Cortex of kidney (tissue), 1 donor: ENCODE measurements around the gene C2orf76.
"Not testable (repeated sequence)": the region's sequence is repeated elsewhere in the genome, so short reads cannot be mapped to it uniquely, and the experiment has no call there.

Experiments
- DNase-seq: peaks from one replicate; lab custom pipeline; 2025; lab: John Stamatoyannopoulos, UW

C2orf76 gene

GRCh38 chr2:119377294-119377992 is 10.8 kb upstream of the C2orf76 start:
- DNase-seq, result no peak

GRCh38 chr2:119376810-119377209 is 10.2 kb upstream of the C2orf76 start:
- no peak for DNase-seq

- not testable (repeated sequence) for DNase-seq
Observed at GRCh38 chr2:119376406-119376805, 9.8 kb upstream of the C2orf76 start.

DNA sequence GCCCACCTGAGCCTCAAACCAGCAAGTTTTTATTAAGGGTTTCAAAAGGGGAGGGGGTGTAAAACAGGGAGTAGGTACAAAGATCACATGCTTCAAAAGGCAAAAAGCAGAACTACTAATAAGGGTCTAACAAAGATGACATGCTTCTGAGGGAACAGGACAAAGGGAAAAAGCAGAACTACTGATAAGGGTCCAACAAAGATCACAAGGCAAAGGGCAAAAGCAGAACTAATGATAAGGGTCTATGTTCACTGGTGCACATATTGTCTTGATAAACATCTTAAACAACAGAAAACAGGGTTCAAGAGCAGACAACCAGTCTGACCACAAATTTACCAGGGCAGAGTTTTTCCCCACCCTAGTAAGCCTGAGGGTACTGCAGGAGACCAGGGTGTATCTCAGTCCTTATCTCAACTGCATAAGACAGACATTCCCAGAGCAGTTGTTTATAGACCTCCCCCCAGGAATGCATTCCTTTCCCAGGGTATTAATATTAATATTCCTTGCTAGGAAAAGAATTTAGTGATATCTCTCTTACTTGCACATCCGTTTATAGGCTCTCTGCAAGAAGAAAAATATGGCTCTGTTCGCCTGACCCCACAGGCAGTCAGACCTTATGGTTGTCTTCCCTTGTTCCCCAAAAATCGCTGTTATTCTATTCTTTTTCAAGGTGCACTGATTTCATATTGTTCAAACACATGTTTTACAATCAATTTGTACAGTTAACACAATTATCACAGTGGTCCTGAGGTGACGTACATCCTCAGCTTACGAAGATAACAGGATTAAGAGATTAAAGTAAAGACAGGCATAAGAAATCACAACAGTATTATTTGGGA is 7.5 kb upstream of the C2orf76 start:
- DNase-seq, result not testable (repeated sequence)

GRCh38 chr2:119372778-119373568 is 6.3 kb upstream of the C2orf76 start:
- DNase-seq, result no peak

- no peak for DNase-seq
Observed at GRCh38 chr2:119371111-119371510, 4.5 kb upstream of the C2orf76 start.

- no peak for DNase-seq
Observed at GRCh38 chr2:119369845-119370244, 3.2 kb upstream of the C2orf76 start.

GRCh38 chr2:119367472-119368099 is 952 bp upstream of the C2orf76 start:
- DNase-seq, result no peak

GRCh38 chr2:119366161-119366648 is 429 bp downstream of the C2orf76 start:
- no peak for DNase-seq

DNA sequence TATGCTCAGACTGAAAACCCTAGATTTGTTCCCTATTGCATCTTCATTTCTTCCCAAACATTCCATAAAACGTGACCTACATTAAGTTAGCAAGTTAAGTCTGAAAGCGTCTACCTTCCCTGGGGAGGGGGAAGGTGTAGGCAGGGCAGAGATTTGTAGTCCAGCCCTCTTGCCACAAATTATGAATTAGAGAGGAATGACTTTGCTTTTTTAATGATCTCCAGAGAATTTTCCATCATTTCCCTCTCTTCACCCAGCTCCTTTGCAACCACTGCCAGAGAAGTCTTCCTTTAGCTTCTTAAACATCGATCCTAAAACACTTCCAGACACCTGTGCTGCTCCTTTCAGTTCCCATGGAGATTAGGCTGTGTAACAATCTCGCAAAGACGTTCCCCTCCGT is 1.2 kb downstream of the C2orf76 start:
- no peak for DNase-seq

- DNase-seq, result no peak
Observed at GRCh38 chr2:119364798-119365197, 1.8 kb downstream of the C2orf76 start.

GRCh38 chr2:119360423-119360966 is 6.1 kb downstream of the C2orf76 start:
- no peak for DNase-seq

GRCh38 chr2:119359774-119360173 is 6.9 kb downstream of the C2orf76 start:
- no peak for DNase-seq

DNA sequence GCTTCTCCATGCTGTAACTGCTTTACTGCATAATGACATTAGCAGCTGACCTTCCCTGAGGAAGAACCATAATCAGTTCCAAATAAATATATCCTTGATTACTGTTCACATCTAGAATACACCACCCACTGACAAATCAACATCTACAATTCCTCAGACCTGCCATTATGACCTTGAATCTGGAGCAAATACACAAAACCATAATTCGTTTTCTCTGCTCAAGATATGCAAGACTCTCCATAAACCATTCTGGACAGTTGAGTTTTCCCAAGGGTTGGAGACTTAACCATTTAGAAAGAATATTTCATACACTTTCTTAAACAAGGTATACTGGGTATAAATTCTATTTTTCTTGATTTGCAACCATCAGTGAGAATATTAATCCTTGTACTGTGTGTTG is 11.8 kb downstream of the C2orf76 start:
- DNase-seq, result no peak

- DNase-seq, result no peak
Observed at GRCh38 chr2:119352357-119352756, 14.3 kb downstream of the C2orf76 start.

- DNase-seq, result no peak
Observed at GRCh38 chr2:119350311-119350998, 16.2 kb downstream of the C2orf76 start.

GRCh38 chr2:119349289-119349688 is 17.3 kb downstream of the C2orf76 start:
- DNase-seq, result no peak

- no peak for DNase-seq
Observed at GRCh38 chr2:119341684-119342083, 24.9 kb downstream of the C2orf76 start.

- no peak for DNase-seq
Observed at GRCh38 chr2:119339562-119339923, 27.1 kb downstream of the C2orf76 start.

- no peak for DNase-seq
Observed at GRCh38 chr2:119338826-119339561, 27.6 kb downstream of the C2orf76 start.
